ENCODE measurements around the gene R3HCC1L. TPM values are rescaled to one million over a fixed set of nuclear protein-coding genes. Genes with fewer than 3 reads are reported as not detected.

R3HCC1L gene
- total RNA-seq, 1 experiment from 2014 or later = 16.2 TPM

GRCh38 chr10:98104125-98104524 lies 30.3 kb upstream of the R3HCC1L start:
- Histone ChIP-seq H3K36me3 (ENCODE audit: insufficient read depth, low read length, poor library complexity, severe bottlenecking) (no peaks in the 10 kb centered on the region), H3K27ac (ENCODE audit: low read depth, low read length, poor library complexity, severe bottlenecking) (no peak overlapping the region), H3K27me3 (replicated peaks; ENCODE audit: insufficient read depth, low read depth, low read length, poor library complexity) (peaks cover 25% of the 10 kb centered on the region), H3K4me1 (ENCODE audit: insufficient read depth, low read length, poor library complexity, severe bottlenecking) (peaks cover 6% of the 10 kb centered on the region), H3K4me3 (ENCODE audit: low read depth, low read length, poor library complexity, severe bottlenecking) (no peak overlapping the region), H3K9me3 (ENCODE audit: low read depth, low read length, poor library complexity, severe bottlenecking) (no peaks in the 10 kb centered on the region)
- no TSS peak for BruUV-seq (replicated peaks)
- DNase-seq (ENCODE audit: low spot score) = no peak
- ChIA-PET POLR2A (ENCODE audit: low non-redundant PET) (interaction anchor here (0.6 kb wide), 1 partner anchor 236 kb away, joined by 3 read pairs; no protein-coding TSS in a partner anchor), CTCF (no interaction called here)
- TF ChIP-seq EZH2 (IDR thresholded peaks at IDR 0.05; ENCODE audit: borderline replicate concordance, low read depth, low read length, poor library complexity, severe bottlenecking) (no peak), CTCF (conservative IDR thresholded peaks at IDR 0.05; ENCODE audit: low read depth, low read length) (no peak)
- intact Hi-C loops (cut with micrococcal nuclease; ENCODE audit: unreplicated experiment) = no loop called here

- H3K27me3 ChIP-seq (replicated peaks; ENCODE audit: insufficient read depth, low read depth, low read length, poor library complexity) = peaks cover 49% of the 10 kb centered on the region
- H3K9me3 ChIP-seq (ENCODE audit: low read depth, low read length, poor library complexity, severe bottlenecking) = no peaks in the 10 kb centered on the region
- intact Hi-C loops (cut with micrococcal nuclease; ENCODE audit: unreplicated experiment) = no loop called here
- no peaks in the 10 kb centered on the region for H3K36me3 ChIP-seq (ENCODE audit: insufficient read depth, low read length, poor library complexity, severe bottlenecking)
- BruUV-seq (replicated peaks) = no TSS peak
- H3K4me3 ChIP-seq (ENCODE audit: low read depth, low read length, poor library complexity, severe bottlenecking) = no peak overlapping the region
- no peak for TF ChIP-seq CTCF (conservative IDR thresholded peaks at IDR 0.05; ENCODE audit: low read depth, low read length)
- TF ChIP-seq EZH2 (IDR thresholded peaks at IDR 0.05; ENCODE audit: borderline replicate concordance, low read depth, low read length, poor library complexity, severe bottlenecking) = no peak
- H3K4me1 ChIP-seq (ENCODE audit: insufficient read depth, low read length, poor library complexity, severe bottlenecking) = peaks cover under 1% of the 10 kb centered on the region
- no peak for DNase-seq (ENCODE audit: low spot score)
- ChIA-PET CTCF (interaction anchor here (0.6 kb wide), 1 partner anchor 571 kb away, joined by 3 read pairs; no protein-coding TSS in a partner anchor), POLR2A (ENCODE audit: low non-redundant PET) (no interaction called here)
- H3K27ac ChIP-seq (ENCODE audit: low read depth, low read length, poor library complexity, severe bottlenecking) = no peak overlapping the region
These were observed 27.9 kb upstream of the R3HCC1L start for GRCh38 chr10:98106531-98106930.

- no TSS peak for BruUV-seq (replicated peaks)
- intact Hi-C loops (cut with micrococcal nuclease; ENCODE audit: unreplicated experiment) = no loop called here
- TF ChIP-seq EZH2 (IDR thresholded peaks at IDR 0.05; ENCODE audit: borderline replicate concordance, low read depth, low read length, poor library complexity, severe bottlenecking) = no peak
- TF ChIP-seq CTCF (conservative IDR thresholded peaks at IDR 0.05; ENCODE audit: low read depth, low read length) = no peak
- DNase-seq (ENCODE audit: low spot score) = no peak
- Histone ChIP-seq H3K27me3 (replicated peaks; ENCODE audit: insufficient read depth, low read depth, low read length, poor library complexity) (peaks cover 62% of the 10 kb centered on the region), H3K36me3 (ENCODE audit: insufficient read depth, low read length, poor library complexity, severe bottlenecking) (no peaks in the 10 kb centered on the region), H3K9me3 (ENCODE audit: low read depth, low read length, poor library complexity, severe bottlenecking) (no peaks in the 10 kb centered on the region), H3K4me3 (ENCODE audit: low read depth, low read length, poor library complexity, severe bottlenecking) (no peak overlapping the region), H3K4me1 (ENCODE audit: insufficient read depth, low read length, poor library complexity, severe bottlenecking) (no peaks in the 10 kb centered on the region), H3K27ac (ENCODE audit: low read depth, low read length, poor library complexity, severe bottlenecking) (no peak overlapping the region)
- ChIA-PET POLR2A (ENCODE audit: low non-redundant PET) (no interaction called here), CTCF (no interaction called here)
These were observed 26.6 kb upstream of the R3HCC1L start for GRCh38 chr10:98107644-98108430.

Data from A673 (cell line).